GM12872 (cell line): Measurements from ENCODE around the gene TEP1.

Source experiments
- CTCF ChIP-seq: IDR thresholded peaks from 3 replicates; pipeline ENCODE4 v1.5.1; 2011; ENCODE audit warnings: low read depth, mild to moderate bottlenecking, low read length, moderate library complexity; ENCODE audit not compliant: insufficient read depth

Gene TEP1

GRCh38 chr14:20332431-20332787 lies 80.9 kb downstream of the TEP1 start:
- TF ChIP-seq CTCF: no peak

GRCh38 chr14:20331053-20331613 lies 82.2 kb downstream of the TEP1 start:
- no peak for TF ChIP-seq CTCF

- no peak for TF ChIP-seq CTCF
Observed at GRCh38 chr14:20329355-20329754, 83.9 kb downstream of the TEP1 start.

GRCh38 chr14:20328705-20329104 lies 84.6 kb downstream of the TEP1 start:
- TF ChIP-seq CTCF: no peak

GRCh38 chr14:20327005-20327869 lies 86.1 kb downstream of the TEP1 start:
- TF ChIP-seq CTCF: peak; percentile 58

GRCh38 chr14:20317720-20318119 lies 95.6 kb downstream of the TEP1 start:
- TF ChIP-seq CTCF: no peak
